ENCODE measurements around the gene IQCC.

IQCC gene

GRCh38 chr1:32179193-32179442, 26.4 kb upstream of the IQCC start:
- no peak for DNase-seq (ENCODE audit: low read depth)
- peak overlapping the region; percentile 84 for H3K4me3 ChIP-seq (ENCODE audit: low read depth, low read length)
- TF ChIP-seq CTCF (IDR thresholded peaks at IDR 0.05; ENCODE audit: low read depth, low read length, missing control alignments): no peak

GRCh38 chr1:32179443-32180185, 25.9 kb upstream of the IQCC start, which contains the start of gene TXLNA:
TSS of gene TXLNA (plus strand) at chr1:32179675. CDS start at chr1:32180346, 671 bp downstream.
- TF ChIP-seq CTCF (IDR thresholded peaks at IDR 0.05; ENCODE audit: low read depth, low read length, missing control alignments): no peak
- H3K4me3 ChIP-seq (ENCODE audit: low read depth, low read length): peak within 1 kb of the TSS; percentile 84
- peak; percentile 72 for DNase-seq (ENCODE audit: low read depth)

GRCh38 chr1:32180186-32181060, 25.0 kb upstream of the IQCC start:
- TF ChIP-seq CTCF (IDR thresholded peaks at IDR 0.05; ENCODE audit: low read depth, low read length, missing control alignments): no peak
- DNase-seq (ENCODE audit: low read depth): no peak
- peak overlapping the region; percentile 84 for H3K4me3 ChIP-seq (ENCODE audit: low read depth, low read length)

- DNase-seq (ENCODE audit: low read depth): no peak
- peak overlapping the region; percentile 84 for H3K4me3 ChIP-seq (ENCODE audit: low read depth, low read length)
- no peak for TF ChIP-seq CTCF (IDR thresholded peaks at IDR 0.05; ENCODE audit: low read depth, low read length, missing control alignments)
Measured at GRCh38 chr1:32181065-32181464, 24.4 kb upstream of the IQCC start.

- no peak for DNase-seq (ENCODE audit: low read depth)
- no peak for TF ChIP-seq CTCF (IDR thresholded peaks at IDR 0.05; ENCODE audit: low read depth, low read length, missing control alignments)
- peak overlapping the region; percentile 84 for H3K4me3 ChIP-seq (ENCODE audit: low read depth, low read length)
Measured at GRCh38 chr1:32181563-32181962, 23.9 kb upstream of the IQCC start.

GRCh38 chr1:32182060-32182459, 23.4 kb upstream of the IQCC start:
- no peak for DNase-seq (ENCODE audit: low read depth)
- H3K4me3 ChIP-seq (ENCODE audit: low read depth, low read length): peak overlapping the region; percentile 84; the same call in 1 of the 2 replicates
- no peak for TF ChIP-seq CTCF (IDR thresholded peaks at IDR 0.05; ENCODE audit: low read depth, low read length, missing control alignments)
